GM18870 (cell line): ENCODE data around the gene PSMB1.
A peak's percentile ranks its signal among the peaks of the same experiment; 100 is the strongest.
"Not testable (repeated sequence)": the region's sequence is repeated elsewhere in the genome, so short reads cannot be mapped to it uniquely, and the experiment has no call there.

Experiments used
- ATAC-seq: cut with Tn5 transposase; IDR thresholded peaks from one replicate; pipeline ENCODE4 v1.9.1; 2021; ENCODE audit warnings: moderate library complexity; ENCODE audit not compliant: unreplicated experiment

The PSMB1 gene

DNA sequence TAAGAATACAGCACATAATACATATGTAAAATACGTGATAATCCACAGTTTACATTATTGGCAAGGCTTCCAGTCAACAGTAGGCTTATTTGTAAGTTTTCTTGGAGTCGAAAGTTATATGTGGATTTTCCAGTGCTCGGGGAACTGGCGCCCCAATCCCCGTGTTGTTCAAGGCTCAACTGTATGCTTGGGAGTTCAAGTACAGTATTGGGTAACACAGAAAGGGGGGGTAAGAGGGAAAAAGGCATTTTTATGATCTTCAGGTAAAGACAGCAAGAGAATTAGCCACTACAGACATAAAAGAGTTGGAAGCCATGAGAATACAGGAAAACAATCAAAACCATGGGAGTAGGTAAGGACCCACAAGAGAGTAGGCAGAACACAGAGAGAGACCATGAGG, 16.4 kb downstream of the PSMB1 start:
- ATAC-seq: no peak

DNA sequence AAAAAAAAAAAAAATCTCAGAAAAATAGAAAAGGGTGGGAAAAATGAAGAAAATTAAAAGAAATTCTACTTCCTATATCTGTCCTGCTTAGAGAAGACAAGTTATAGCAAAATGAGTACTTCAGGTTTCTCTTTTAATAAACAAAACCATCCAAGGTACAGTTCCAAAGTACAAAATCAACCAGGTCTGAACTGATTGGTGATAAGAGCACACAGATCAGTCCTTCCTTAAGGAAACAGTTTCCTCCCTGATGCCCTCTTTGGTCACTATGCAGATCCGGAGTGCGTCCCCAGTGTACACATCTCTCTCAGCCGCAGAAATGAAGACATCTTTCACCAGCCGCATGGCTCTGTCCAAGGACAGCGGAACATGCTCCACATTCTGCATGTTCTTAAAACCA, 18.1 kb downstream of the PSMB1 start:
- ATAC-seq: no peak

DNA sequence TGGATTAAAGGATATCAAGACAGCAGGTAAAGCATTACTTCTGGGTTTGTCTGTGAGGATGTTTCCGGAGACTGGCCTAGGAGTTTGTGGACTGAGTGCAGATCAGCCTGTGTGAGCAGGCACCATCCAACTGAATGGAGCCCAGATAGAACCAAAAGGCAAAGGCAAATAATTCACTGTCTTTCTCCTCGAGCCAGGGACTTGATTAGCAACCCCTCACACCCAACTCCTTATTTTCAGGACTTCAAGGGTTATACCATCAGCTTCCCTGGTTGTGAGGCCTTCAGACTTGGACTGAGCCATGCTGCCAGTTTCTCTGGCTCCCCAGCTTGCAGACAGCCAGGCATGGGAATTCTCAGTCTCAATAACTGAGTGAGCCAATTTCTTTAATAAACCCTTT, 19.3 kb downstream of the PSMB1 start:
- ATAC-seq: no peak

DNA sequence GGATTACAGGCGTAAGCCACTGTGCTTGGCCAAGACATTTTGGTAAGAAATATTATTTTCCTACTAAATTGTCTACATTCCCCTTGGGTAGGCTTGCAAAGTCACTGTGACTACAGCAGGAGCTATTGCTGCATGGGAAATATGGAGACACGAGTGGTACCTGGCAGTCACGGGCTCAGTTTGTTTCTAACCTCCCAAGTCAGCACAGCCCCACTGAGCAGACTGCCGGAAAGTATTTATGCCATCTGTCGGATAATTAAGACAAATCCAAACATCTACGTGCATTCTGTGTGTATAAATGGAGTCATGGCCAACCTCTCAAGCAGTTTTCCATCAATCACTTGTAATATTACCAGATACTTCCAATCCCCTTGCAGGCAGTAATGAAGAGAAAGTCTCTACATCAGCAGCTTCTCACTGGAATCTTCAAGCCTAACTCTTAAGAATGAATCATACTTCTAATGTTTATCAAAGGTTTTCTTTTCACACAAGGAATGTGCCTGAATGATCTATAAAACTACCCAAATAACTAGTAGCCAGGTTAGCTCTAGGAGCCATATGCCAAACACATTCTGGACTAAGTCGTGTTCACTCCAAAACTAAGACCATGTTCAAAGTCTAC, 20.1 kb downstream of the PSMB1 start:
- ATAC-seq: no peak

DNA sequence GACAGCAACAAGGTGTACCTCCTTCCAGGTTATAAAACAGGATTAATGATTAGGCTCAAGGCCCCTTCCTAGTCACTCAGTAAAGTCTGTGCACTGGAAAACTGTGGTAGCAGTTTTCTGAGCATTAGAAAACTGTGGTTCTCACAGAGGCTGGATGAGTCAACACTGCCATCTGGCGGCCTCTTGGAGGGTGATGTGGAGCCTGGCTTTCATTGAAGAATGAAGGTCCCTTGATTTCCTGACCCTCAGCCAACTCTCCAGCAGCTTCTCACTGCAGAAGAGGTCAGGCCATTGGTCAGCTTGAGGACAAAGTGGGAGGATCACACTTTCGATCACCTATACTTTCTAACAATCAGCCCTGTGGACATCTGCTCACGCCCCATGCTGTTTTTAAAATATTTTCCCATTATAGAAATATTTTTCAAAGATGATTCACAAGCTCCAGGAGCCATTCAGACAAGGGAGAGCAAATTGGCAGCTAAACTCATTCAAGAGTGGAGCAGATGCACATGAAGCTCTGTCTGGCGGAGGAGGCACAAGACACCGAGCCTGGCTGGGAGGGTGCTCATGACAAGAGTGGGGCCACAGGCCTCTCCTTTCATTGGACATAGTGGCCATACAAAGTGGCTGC, 23.2 kb downstream of the PSMB1 start:
- ATAC-seq: no peak

DNA sequence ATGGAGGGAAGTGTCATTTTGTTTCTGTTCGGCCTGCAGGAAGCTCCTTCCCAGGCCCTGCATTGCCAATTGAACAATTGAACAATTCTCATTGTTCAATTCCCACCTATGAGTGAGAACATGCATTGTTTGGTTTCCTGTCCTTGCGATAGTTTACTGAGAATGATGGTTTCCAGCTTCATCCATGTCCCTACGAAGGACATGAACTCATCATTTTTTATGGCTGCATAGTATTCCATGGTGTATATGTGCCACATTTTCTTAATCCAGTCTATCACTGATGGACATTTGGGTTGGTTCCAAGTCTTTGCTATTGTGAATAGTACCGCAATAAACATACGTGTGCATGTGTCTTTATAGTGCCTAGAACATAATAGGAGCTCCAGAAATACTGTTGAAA, 25.1 kb downstream of the PSMB1 start:
- not testable (repeated sequence) for ATAC-seq

DNA sequence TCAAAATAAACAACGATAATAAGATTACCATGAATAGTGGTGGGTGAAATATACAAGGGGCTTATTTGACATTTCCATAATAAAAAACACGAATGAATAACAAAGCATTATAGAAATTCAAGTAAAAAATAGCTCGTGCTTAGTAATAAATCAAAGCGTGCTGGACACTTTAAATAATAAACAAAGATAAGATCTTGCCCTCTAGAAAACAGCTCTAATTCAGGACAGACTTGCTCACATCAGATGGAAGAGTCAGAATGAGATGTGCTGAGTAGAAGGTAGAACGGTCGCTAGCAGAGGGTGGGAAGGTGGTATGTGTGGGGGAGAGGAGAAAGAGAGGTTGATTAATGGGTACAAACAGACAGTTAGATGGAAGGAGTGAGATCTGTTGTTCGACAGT, 27.3 kb downstream of the PSMB1 start:
- ATAC-seq: no peak

DNA sequence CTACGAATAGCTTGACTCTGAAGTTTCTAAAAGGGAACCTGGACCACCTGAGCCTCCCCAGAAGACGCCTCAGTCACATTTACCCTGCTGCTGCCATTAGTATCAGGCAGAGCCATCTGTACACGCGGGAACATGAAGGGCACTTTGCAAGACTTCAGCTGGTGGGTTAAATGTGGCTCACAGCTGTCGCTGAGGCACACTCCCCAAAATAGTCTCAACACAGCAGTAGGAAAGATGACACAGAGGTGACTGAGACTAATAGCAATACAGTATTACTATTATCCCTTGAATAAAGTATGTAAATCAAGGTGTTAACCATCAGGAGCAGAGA, 29.0 kb downstream of the PSMB1 start:
- no peak for ATAC-seq

DNA sequence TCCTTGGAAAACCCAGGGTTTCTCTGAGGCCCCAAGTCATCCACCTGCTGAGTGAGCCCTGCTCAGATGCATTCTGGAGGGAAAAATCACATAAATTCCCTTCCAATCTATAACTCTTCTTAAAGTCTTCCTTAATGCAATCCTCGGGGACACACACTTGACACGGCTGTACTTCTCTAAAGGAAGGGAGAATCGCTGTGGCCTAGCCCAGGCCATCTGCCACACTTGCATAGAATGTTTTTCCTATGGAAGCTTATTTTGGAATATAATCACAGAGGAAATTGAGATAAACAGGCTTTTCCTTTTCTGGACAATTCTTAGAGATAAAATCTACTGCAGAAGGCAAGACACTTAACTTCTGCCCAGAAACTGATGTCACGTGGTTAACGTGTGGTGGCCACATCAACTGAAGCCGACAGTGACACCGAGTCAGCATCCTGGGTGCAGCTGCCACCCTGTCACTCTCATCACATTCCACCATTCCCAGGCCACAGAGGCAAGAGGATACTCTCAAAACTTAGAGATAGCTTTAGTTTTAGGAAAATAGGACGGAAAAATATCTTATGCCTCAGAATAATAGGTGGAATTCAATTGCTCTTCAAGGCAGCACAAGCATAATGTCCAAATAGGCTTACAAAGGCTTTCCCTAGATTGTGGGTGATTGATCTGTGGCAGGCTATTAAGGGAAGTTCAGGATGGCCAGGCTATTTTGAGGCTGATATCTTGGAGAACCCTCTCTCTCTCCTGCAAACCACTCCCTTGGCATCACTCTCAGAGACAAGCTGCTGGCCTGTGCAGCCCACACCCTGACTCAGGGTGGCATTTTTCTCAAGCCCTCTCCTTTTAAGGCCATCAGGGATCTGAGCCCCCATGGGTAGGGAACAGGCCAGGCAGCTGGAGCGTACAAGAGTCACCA, 29.6 kb downstream of the PSMB1 start:
- no peak for ATAC-seq

DNA sequence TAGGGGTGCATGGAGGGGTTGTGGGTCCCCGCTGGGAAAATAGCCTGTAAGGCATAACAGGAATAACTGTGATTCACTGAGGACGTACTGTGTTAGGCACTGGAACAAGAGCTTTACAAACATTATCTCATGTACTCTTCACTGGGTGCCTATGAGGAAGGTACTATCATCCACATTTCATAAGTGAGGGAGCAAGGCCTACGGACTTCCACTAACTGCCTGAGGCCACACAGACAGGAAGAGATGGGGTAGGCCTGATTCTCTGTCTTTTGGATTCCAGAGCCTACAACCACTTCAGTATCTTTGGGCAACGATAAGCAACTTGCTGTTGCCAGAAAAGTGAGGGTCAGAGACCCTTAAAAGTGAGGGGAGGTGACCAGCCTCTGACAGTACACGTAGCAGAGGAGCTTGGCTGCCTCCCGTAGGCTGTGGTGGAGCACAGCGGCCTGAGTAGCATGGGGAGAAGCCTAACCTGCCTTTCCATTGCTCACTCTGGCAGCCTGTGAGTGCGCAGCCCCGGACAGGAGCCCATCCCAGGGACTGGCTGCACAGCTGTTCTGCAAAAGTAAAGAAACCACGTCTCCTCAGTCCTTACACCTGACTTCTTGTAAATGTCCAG, 30.4 kb downstream of the PSMB1 start:
- no peak for ATAC-seq

DNA sequence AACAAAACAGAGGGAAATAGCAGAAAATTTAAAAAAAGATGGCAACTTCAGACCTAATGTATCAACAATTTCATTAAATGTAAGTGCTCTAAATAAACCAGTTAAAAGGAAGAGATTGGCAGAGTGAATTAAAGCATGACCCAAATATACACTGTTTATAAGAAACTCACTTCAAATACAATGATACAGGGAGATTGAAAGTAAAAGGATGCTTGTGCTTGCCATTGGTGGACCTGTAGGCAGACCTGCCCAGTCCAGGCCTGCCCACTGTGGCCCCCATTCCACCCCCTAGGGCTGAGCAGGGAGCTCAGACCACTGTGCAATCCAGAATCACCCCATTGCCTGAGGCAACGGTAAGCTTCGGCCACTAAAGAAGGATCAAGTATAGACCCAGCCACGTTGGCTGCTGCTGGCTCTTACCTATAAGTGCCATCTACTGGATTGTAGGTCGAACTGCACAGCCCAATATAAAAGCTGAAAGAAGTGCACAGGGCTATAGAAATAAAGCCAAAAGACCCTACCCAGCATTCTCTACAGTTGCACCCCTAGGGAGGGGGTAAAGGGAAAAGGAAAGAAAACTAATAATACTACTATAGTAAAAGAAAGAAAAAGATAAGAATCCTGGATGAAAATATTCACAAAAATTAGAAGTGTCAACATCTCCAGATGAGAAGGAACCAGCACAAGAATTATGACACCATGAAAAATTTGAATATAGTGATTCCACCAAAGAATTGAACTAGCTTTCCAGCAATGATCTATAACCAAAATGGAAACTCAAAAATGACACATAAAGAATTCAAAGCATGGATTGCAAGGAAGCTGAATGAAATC, 36.1 kb downstream of the PSMB1 start:
- ATAC-seq: peak; percentile 94

DNA sequence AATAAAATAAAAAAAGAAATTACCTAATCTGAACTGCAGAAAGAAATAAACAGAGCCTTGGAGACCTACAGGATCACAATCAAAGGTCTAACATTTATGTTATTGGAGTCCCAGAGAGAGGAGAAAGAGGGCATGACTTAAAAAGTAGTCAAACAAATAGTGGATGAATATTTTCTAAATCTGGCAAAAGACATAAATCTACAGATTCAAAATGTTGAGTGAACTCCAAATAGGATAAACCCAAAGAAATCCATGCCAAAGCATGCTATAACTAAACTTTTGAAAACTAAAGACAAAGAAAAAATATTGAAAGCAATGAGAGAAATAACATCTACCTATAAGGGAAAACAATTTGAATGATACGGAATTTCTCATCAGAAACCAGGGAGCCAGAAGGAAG, 38.2 kb downstream of the PSMB1 start:
- ATAC-seq: no peak

DNA sequence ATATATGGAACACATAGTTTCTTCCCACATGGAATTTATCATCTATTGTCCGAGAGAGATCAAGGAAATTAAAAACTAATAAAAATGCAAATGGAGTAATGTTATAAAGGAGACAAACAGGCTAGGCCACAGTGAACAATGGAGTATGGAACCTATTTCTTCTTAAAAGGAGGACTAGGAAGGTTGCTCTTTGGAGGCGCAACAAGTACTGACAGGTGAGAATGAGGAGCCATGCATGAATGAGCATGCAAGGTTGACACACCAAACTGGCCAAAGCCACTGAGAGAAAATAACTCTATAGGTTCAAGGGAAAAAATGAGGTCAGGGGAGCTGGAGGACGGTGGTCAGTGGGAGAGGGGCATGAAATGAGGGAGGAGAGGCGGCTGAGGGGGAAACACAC, 40.9 kb downstream of the PSMB1 start:
- ATAC-seq: no peak

DNA sequence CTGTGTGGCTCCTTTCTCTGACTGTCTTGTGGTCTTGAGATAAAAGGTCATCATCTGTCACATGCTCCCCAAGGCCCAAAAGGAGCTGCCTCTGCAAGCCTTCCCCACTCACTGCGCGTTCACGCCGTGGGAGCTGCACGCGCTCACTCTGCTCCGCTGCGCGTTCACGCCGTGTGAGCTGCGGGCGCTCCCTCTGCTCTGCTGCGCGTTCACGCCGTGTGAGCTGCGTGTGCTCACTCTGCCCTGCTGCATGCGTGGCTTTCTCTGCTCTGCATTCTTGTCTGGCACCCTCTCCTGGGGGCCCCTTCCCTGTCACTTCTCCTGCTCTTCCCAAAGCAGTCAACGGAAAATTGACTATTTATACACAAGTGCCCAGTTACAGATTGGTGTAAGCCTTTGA, 42.5 kb downstream of the PSMB1 start:
- no peak for ATAC-seq

DNA sequence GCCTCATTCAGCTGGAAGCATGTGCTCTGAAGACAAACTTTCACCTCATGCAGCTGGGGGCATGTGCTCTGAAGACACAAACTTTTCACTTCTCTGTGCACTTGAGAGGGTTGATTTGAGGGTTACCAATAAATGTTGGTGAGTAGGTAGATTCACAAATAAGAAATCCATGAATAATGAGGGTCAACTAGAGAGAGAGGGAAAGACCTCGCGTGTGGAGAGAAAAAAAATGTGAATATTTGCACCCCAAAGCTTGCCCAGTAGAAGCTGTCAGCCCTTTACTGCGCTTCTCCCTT, 43.4 kb downstream of the PSMB1 start:
- no peak for ATAC-seq

DNA sequence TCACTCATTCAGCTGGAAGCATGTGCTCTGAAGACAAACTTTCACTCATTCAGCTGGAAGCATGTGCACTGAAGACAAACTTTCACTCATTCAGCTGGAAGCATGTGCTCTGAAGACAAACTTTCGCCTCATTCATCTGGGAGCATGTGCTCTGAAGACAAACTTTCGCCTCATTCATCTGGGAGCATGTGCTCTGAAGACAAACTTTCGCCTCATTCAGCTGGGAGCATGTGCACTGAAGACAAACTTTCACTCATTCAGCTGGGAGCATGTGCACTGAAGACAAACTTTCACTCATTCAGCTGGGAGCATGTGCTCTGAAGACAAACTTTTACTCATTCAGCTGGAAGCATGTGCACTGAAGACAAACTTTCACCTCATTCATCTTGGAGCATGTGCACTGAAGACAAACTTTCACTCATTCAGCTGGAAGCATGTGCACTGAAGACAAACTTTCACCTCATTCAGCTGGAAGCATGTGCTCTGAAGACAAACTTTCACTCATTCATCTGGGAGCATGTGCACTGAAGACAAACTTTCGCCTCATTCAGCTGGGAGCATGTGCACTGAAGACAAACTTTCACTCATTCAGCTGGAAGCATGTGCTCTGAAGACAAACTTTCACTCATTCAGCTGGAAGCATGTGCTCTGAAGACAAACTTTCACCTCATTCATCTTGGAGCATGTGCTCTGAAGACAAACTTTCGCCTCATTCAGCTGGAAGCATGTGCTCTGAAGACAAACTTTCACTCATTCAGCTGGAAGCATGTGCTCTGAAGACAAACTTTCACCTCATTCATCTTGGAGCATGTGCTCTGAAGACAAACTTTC, 44.0 kb downstream of the PSMB1 start:
- not testable (repeated sequence) for ATAC-seq

DNA sequence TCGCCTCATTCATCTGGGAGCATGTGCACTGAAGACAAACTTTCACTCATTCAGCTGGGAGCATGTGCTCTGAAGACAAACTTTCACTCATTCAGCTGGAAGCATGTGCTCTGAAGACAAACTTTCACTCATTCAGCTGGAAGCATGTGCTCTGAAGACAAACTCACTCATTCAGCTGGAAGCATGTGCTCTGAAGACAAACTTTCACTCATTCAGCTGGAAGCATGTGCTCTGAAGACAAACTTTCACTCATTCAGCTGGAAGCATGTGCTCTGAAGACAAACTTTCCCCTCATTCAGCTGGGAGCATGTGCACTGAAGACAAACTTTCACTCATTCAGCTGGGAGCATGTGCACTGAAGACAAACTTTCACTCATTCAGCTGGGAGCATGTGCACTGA, 44.8 kb downstream of the PSMB1 start:
- not testable (repeated sequence) for ATAC-seq

DNA sequence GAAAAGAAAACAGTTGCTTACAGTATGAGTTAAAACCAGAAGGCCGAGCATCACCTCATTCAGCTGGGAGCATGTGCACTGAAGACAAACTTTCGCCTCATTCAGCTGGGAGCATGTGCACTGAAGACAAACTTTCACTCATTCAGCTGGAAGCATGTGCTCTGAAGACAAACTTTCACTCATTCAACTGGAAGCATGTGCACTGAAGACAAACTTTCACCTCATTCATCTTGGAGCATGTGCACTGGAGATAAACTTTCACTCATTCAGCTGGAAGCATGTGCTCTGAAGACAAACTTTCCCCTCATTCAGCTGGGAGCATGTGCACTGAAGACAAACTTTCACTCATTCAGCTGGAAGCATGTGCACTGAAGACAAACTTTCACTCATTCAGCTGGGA, 45.4 kb downstream of the PSMB1 start:
- not testable (repeated sequence) for ATAC-seq

DNA sequence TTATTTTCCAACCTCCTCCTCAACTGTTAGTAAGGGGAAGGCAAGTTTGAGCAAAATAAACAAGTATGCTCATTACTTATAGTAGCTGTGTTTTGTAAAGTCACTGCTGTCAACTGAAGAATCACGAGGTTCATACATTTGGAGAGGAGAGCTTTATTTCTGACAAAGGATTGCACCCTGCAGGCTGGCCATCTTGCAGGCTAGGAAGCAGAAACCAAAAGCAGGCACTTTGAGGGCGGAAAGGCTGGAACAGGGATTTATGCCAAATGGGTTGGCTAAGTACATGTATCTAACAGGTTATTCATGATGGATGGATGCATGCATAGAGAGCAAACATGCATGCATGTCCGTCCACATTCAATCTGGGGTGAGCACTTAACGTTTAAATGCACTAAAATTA, 46.7 kb downstream of the PSMB1 start:
- ATAC-seq: no peak

DNA sequence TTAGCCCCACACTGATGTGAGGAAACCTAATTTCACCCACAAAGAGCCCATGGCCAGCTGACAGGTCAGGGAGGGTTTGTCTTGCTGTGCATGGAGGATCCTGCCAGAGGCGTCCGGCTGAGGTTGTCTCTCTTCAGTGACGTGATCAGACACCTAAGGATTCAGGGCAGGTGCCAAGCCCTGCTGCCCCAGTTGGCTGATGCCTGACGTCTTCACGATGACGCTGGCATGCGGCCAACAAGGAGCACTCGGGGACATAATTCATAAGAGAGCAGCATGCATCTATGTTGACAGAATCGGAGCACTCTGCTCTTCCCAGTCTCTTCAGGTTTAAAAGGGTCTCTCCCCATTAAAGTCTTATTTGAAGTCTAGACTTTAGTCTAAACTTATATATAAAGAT, 47.8 kb downstream of the PSMB1 start:
- no peak for ATAC-seq
